KMS-11 (cell line): ENCODE data around the gene DLG2.

Experiments used
- H2AFZ ChIP-seq: fragments of 200-600 bp; sonication (generic); 2 replicates; pipeline ENCODE4 v1.6.1; 2016; ENCODE audit warnings: antibody characterized with exemption, mixed run types, low read depth
- H3K27ac ChIP-seq: fragments of 200-600 bp; sonication (generic); 2 replicates; pipeline ENCODE4 v1.6.1; 2016; ENCODE audit warnings: mild to moderate bottlenecking, mixed run types
- H3K27me3 ChIP-seq: fragments of 200-600 bp; sonication (generic); 2 replicates; pipeline ENCODE4 v1.6.1; 2017; ENCODE audit warnings: mild to moderate bottlenecking, low read depth, mixed run types, moderate library complexity; ENCODE audit not compliant: insufficient read depth
- H3K36me3 ChIP-seq: fragments of 200-600 bp; sonication (generic); 2 replicates; pipeline ENCODE4 v1.6.1; 2017; ENCODE audit warnings: mild to moderate bottlenecking, mixed run types; ENCODE audit not compliant: insufficient read depth
- H3K4me1 ChIP-seq: fragments of 200-600 bp; sonication (generic); 2 replicates; pipeline ENCODE4 v1.6.1; 2016; ENCODE audit warnings: mild to moderate bottlenecking, low read depth, mixed run types; ENCODE audit not compliant: poor library complexity, severe bottlenecking
- H3K4me2 ChIP-seq: fragments of 200-600 bp; sonication (generic); 2 replicates; pipeline ENCODE4 v1.7.0; 2016; ENCODE audit warnings: mild to moderate bottlenecking, mixed run types
- H3K4me3 ChIP-seq: fragments of 200-600 bp; sonication (generic); IDR thresholded peaks from 2 replicates; pipeline ENCODE4 v1.6.1; 2017; ENCODE audit warnings: low read depth, low read length, mixed read lengths; ENCODE audit not compliant: insufficient read depth
- H3K79me2 ChIP-seq: fragments of 200-600 bp; sonication (generic); 2 replicates; pipeline ENCODE4 v1.6.1; 2016; ENCODE audit warnings: low read depth, mixed run types; ENCODE audit not compliant: insufficient read depth
- H3K9ac ChIP-seq: fragments of 200-600 bp; sonication (generic); 2 replicates; pipeline ENCODE4 v1.6.1; 2016; ENCODE audit warnings: mild to moderate bottlenecking, mixed run types
- H4K20me1 ChIP-seq: fragments of 200-600 bp; sonication (generic); 2 replicates; pipeline ENCODE4 v1.6.1; 2016; ENCODE audit warnings: mild to moderate bottlenecking, mixed run types; ENCODE audit not compliant: insufficient read depth
- TF ChIP-seq, protein P1 (sequence below): fragments of 200-600 bp; sonication (generic); conservative IDR thresholded peaks from 2 replicates; pipeline ENCODE4 v1.6.1; 2017; ENCODE audit warnings: low read depth, mild to moderate bottlenecking, antibody characterized with exemption, low read length, moderate library complexity, mixed read lengths

DLG2 gene

DNA sequence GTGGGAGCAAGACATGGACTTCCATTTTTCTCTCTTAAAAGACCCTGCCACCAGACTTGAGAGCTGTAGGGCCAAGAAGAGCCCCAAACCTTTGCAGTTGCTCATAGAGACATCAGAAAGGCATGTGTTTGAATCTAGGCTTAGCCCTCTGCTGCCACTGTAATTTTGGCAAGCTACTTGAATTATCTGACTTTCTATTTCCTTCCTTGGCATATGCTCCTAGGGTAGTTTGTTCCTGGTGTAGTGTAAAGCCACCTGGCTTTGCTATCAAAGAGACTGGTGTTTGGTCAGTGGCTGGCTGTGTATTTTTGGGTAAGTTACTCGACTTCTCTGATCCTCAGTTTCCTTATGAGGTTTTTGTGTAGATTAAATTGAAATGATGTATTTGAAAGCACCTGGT, 2088.9 kb downstream of the DLG2 start:
- Histone ChIP-seq H3K79me2 (no peaks in the 10 kb centered on the region), H3K4me3 (no peak overlapping the region), H3K4me1 (no peaks in the 10 kb centered on the region), H4K20me1 (no peaks in the 10 kb centered on the region), H3K27ac (no peak overlapping the region), H3K4me2 (no peak overlapping the region), H3K36me3 (no peaks in the 10 kb centered on the region), H3K27me3 (no peaks in the 10 kb centered on the region), H2AFZ (no peak overlapping the region), H3K9ac (no peak overlapping the region)
- TF ChIP-seq, protein P1, sequence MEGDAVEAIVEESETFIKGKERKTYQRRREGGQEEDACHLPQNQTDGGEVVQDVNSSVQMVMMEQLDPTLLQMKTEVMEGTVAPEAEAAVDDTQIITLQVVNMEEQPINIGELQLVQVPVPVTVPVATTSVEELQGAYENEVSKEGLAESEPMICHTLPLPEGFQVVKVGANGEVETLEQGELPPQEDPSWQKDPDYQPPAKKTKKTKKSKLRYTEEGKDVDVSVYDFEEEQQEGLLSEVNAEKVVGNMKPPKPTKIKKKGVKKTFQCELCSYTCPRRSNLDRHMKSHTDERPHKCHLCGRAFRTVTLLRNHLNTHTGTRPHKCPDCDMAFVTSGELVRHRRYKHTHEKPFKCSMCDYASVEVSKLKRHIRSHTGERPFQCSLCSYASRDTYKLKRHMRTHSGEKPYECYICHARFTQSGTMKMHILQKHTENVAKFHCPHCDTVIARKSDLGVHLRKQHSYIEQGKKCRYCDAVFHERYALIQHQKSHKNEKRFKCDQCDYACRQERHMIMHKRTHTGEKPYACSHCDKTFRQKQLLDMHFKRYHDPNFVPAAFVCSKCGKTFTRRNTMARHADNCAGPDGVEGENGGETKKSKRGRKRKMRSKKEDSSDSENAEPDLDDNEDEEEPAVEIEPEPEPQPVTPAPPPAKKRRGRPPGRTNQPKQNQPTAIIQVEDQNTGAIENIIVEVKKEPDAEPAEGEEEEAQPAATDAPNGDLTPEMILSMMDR: no peak

DNA sequence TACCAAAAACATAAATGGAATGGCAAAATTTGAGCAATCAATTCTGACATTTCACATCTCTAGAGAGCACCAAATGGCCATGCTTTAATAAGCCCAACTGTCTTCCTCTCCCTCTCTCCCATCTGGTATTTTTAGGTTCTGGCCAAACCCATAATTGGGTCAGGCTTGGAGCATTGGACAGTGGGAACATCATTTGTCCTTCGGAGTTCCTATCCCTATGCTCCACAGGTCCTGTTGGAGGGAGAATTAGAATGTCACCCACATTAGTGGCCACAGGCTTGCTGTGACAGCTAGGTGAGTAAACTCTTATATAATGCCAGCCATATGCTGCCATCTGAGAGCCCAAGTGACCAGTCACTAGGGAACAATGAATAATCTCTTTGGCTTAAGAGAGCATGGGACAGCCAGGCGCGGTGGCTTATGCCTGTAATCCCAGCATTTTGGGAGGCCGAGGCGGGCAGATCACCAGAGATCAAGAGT, 2090.0 kb downstream of the DLG2 start:
- Histone ChIP-seq H3K27me3 (no peaks in the 10 kb centered on the region), H3K36me3 (no peaks in the 10 kb centered on the region), H3K4me1 (no peaks in the 10 kb centered on the region), H2AFZ (no peak overlapping the region), H3K79me2 (no peaks in the 10 kb centered on the region), H4K20me1 (no peaks in the 10 kb centered on the region), H3K9ac (no peak overlapping the region), H3K4me2 (no peak overlapping the region), H3K27ac (no peak overlapping the region), H3K4me3 (no peak overlapping the region)
- TF ChIP-seq, protein P1: no peak

DNA sequence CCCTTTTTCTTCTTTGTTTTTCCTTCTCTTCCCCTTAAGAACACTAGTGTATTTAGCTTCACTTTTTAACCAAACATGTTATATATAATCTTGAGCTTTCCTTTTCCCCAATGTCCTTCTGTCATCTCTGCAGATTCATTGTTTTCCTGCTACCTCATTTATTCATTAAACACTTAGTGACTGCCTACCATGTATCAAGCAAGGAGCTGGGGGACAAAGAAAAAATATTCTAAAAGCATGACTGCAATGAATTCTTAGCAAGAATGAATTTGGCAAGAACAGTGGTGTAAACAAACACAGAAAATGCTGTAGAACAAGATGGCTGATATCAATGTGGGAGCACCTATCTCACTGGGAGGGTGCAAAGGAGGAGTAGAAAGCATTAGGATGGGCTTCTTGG, 2094.0 kb downstream of the DLG2 start:
- no peak overlapping the region for H3K4me3 ChIP-seq
- no peak overlapping the region for H3K9ac ChIP-seq
- H3K27ac ChIP-seq: no peak overlapping the region
- H3K4me2 ChIP-seq: no peak overlapping the region
- H3K36me3 ChIP-seq: no peaks in the 10 kb centered on the region
- no peaks in the 10 kb centered on the region for H4K20me1 ChIP-seq
- no peaks in the 10 kb centered on the region for H3K27me3 ChIP-seq
- TF ChIP-seq, protein P1: no peak
- no peak overlapping the region for H2AFZ ChIP-seq
- H3K4me1 ChIP-seq: no peaks in the 10 kb centered on the region
- H3K79me2 ChIP-seq: no peaks in the 10 kb centered on the region

DNA sequence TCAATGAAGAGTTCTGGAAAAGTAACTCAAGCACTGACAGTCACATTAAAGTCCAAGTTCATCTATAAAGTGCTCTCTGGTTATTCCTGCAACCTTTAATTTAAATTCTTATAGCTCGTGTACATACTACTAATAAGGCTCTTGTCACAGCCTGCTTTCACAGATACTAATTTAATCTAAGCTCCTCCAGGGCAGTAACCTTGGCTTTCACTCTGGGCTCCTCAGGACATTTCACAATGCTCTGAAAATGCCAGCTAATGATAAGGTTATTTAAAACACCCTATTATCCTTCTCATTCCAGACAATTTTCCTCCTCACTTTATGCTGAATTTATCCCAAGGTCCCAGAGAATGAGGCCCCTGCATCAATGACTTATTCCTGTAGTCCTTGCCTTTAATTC, 2098.3 kb downstream of the DLG2 start:
- TF ChIP-seq, protein P1: no peak

More for the DNA sequence above, 2098.3 kb downstream of the DLG2 start:
- Histone ChIP-seq H4K20me1 (no peaks in the 10 kb centered on the region), H3K9ac (no peak overlapping the region), H3K27ac (no peak overlapping the region), H3K36me3 (no peaks in the 10 kb centered on the region), H3K4me1 (no peaks in the 10 kb centered on the region), H3K79me2 (no peaks in the 10 kb centered on the region), H3K27me3 (no peaks in the 10 kb centered on the region), H2AFZ (no peak overlapping the region), H3K4me3 (no peak overlapping the region), H3K4me2 (no peak overlapping the region)
